ENCODE measurements around the gene EPHA10.

Gene EPHA10

DNA sequence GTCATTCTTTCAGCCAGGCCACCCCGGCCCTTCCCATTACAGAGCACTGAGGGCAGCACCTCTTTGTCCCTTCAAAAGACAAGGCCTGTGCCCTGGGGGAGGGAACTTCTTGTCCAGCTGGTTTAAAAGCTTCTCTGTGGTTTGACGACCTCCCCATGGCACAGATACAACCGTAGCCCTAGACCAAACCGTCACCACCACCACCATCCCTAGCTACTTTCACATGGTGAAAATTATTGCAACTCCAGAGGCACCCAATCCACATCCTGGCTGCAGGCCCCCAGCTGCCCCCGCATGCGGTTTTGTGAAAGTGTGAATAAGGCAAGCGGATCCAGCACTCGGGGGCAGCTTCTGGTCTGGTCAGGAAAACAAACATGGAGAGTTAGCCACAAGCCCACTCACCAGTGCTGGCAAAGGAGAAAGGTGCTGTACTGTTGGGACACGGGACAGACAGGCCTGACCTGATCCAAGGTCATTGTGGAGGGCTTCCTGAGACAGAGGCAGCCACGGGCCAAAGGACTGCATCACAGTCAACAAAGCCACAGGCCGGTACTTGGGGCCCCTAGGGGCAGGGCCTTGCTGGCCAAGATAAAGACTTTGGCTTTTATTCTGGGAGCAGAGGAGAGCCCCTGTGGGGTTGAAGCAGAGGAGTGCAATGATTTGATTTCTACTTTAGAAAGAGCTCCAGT lies 41.4 kb downstream of the EPHA10 start:
- no peak for TF ChIP-seq JUND (IDR thresholded peaks at IDR 0.05; ENCODE audit: low read depth)
- peak in 1 of 2 experiments; percentile 29 for DNase-seq (ENCODE audit: low read depth in 1 of 2, low spot score in 1 of 2)
- in situ Hi-C loops (cut with HindIII; ENCODE audit: low pct_unique_long_range_greater_than_20kb, low sequenced_read_pairs), result no loop called here

DNA sequence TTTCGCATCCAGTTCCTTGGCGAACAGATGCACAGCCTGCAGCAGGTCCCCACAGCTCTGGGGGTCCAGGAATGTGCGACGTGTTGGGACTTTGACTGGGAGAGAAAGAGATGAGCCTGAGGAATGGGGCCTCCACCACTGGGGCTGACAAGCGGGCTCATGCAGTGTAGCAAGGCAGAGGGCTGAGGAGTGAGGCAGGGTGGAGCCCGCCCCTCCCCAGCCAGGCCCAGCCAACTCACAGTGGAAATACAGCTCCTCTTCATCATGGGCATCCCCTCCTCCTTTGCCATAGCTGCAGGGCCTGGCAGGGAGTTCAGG lies 41.9 kb downstream of the EPHA10 start:
- no peak for DNase-seq (ENCODE audit: low read depth in 1 of 2, low spot score in 1 of 2)
- in situ Hi-C loops (cut with HindIII; ENCODE audit: low pct_unique_long_range_greater_than_20kb, low sequenced_read_pairs), result no loop called here
- TF ChIP-seq JUND (IDR thresholded peaks at IDR 0.05; ENCODE audit: low read depth), result no peak

DNA sequence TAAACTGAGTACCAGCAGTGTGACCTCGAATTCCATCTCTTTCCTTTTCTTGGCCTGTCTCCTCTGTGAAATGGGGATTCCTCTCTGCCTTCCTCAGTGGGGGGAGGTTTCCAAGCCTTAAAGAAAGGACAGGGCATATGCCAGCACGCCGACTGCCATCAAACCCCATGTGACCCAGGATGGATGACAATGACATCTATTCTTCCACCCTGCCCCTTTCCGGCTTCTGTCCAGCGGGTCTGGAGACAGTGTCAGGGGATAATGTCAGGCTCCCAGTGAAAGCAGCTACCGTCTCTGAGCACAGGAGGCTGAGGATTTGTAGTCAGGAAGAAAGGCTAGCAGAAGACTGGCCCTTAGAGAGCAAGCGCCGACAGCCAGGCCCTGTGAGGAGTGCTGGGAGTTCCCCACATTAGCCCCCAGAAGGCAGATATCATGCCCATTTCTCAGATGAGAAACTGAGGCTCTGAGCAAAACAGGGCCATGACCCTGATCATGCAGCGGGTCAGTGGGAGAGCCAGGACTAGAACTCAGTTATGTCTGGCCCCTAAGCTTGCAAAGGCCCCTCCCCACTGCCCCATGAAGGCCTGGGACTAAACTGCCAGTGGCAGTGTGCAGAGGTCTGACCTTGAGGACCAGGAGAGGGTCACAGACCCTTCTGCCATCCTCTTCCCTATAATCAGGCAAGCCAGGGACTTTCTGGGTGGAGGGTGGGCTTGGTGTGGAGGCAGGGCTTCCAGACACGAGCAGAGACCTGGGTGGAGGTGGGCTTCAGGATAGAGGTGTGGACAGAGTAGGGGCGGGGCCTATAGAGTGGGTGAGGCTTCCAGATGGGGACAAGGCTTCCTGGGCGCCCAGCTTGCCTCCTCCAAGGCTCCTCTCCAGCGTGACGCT lies 42.5 kb downstream of the EPHA10 start:
- in situ Hi-C loops (cut with HindIII; ENCODE audit: low pct_unique_long_range_greater_than_20kb, low sequenced_read_pairs), result no loop called here
- TF ChIP-seq JUND (IDR thresholded peaks at IDR 0.05; ENCODE audit: low read depth), result no peak
- DNase-seq (ENCODE audit: low read depth in 1 of 2, low spot score in 1 of 2), result no peak

DNA sequence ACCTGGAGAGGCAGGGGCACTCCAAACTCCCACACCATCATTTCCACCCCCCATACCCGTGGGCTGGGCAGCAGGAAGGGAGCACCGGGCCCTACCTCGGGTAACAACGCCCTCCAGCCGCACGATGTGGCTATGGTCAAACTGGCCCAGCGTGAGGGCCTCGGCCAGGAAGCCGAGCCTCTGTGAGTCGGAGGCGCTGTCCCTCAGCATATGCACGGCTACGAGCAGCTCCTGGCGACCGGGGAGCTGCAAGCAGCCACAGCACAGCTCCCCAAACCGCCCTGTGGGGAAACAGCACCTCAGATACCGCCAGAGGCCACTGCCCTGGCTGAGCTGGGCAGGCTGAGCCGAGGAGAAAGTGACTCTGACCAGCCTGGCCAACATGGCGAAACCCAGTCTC lies 43.4 kb downstream of the EPHA10 start:
- in situ Hi-C loops (cut with HindIII; ENCODE audit: low pct_unique_long_range_greater_than_20kb, low sequenced_read_pairs), result no loop called here
- DNase-seq (ENCODE audit: low read depth in 1 of 2, low spot score in 1 of 2), result no peak
- no peak for TF ChIP-seq JUND (IDR thresholded peaks at IDR 0.05; ENCODE audit: low read depth)

DNA sequence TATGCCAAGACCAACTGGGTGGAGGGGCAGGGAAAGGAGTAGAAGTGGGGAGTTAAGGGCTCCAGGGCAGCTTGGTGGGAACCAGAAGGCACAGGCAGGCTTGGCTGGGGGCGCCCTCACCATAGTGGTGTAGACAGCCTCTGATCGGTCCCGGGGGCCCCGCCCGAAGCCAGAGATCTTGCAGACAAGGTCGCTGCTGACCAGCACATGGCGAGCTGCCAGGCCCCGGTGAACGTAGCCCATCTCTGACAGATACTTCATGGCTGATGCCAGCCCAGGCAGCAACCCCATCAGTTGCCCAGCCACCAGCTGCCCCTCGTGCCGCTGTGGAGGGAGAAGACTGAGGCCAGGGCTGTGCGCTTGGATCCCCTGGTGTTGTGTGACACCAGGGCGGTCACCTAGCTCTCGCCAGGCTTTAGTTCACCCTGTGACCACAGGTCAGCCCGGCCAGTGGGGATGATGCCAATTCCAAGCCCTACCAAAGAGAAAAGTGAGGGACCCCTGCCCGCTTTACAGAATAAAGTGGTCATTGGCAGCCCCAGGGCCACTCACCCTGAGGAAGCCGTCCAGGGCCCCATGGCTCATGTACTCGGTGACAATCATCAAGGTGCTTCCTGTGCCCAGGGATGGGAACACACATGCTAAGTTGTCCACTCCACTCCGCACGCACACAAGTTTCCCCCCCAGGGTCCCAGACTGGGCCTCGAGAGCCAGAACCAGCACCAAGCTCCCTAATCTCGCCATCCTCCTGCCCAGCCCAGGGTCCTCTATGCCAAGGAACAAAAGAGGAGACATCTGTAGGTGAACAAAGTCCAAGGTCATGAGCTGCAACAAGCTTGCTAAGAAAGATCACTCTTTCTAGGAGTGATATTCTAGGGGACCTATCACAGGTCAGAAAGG lies 44.4 kb downstream of the EPHA10 start:
- in situ Hi-C loops (cut with HindIII; ENCODE audit: low pct_unique_long_range_greater_than_20kb, low sequenced_read_pairs), result no loop called here
- DNase-seq (ENCODE audit: low read depth in 1 of 2, low spot score in 1 of 2), result no peak
- TF ChIP-seq JUND (IDR thresholded peaks at IDR 0.05; ENCODE audit: low read depth), result no peak

DNA sequence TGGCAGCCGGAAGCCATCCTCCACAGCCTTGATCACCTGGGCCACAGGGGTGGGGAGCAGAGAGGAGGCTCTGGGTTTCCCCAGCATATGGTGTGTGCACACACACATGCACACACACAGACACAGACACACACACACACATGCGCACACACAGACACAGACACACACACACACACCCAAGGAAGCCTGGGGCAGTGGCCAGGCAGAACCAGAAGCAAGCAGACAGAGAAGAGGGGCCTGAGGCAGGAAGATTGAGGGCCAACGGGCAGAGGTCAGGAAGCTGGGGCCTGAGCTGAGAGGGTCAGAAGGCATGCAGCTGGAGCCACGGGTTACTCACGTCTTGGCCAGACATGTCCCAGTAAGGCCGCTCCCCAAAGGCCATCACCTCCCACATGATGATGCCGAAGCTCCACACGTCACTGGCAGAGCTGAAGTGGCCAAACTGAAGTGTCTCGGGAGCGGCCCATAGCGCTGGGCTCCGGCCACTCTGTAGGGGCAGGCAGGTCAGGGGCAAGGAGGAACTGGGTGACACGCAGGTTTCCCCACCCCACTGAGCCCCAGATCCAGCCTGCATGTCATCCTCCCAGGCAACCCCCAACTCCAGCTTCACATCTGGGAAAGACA lies 45.2 kb downstream of the EPHA10 start:
- TF ChIP-seq JUND (IDR thresholded peaks at IDR 0.05; ENCODE audit: low read depth), result no peak
- in situ Hi-C loops (cut with HindIII; ENCODE audit: low pct_unique_long_range_greater_than_20kb, low sequenced_read_pairs), result no loop called here
- DNase-seq (ENCODE audit: low read depth in 1 of 2, low spot score in 1 of 2), result no peak

DNA sequence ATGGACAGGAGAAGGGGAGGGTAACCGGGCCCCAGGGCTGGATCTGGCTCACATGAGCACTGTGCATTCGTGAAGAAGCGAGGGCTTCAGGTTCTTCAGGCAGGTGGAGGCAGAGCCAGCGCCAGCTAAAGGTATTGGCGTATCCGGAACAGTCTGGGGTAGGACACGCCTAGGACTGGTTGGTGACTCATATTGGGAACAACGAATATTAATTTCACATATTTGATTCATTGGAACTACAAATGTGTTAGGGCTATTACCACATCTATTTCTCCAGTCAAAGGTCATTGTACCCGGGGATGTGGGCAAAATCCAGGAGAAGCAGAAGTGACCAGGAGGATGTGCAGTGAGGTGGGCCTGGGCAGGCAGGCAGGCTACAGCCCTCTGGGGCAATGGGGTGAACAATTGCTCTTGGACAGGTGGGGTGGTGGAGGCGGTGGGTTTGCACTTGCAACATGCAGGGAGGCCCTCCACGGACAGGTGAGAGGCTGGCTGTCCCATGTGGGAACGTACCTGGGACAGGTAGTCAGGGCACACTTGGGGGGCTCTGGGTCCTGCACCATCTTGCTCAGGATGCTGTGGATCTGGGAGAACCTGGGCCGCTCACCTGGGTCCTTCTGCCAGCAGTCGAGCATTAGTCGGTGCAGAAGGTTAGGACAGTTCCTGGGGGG lies 45.9 kb downstream of the EPHA10 start:
- no peak for TF ChIP-seq JUND (IDR thresholded peaks at IDR 0.05; ENCODE audit: low read depth)
- DNase-seq (ENCODE audit: low read depth in 1 of 2, low spot score in 1 of 2), result no peak
- in situ Hi-C loops (cut with HindIII; ENCODE audit: low pct_unique_long_range_greater_than_20kb, low sequenced_read_pairs), result no loop called here

DNA sequence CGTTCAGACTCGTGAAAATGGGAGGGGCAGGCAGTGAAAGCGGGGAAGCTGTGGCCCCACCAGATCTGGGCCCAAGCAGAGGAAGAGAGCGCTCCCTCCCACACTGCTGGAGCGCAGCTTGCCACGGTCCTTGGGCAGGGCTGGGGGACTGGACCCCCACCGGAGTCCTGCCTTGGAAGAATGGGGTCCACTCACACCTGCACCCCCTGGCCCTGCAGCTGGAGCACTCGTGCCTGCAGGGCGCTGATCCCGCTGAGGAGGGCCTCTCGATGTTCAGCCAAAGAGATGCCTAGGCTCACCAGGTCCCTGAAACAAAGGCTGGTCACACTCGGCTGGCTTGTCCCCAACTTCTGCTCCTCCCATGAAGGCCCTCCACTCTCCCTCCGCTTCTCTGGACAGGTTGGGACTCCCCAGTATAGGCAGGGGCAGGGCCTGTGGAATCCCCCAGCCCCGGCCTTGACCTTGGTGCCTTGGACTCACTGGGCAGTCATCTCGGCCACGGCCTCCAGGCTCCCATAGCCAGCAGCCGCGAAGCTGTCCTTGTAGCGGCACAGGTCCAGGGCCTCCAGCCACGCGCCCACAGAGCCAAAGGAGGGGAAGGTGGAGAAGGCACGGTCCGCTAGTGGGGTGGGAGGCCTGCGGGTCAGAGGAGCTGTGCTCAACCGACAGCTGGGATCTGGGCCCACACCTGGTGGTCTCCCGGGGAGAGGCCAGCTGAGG lies 46.6 kb downstream of the EPHA10 start:
- TF ChIP-seq JUND (IDR thresholded peaks at IDR 0.05; ENCODE audit: low read depth), result no peak
- DNase-seq (ENCODE audit: low read depth in 1 of 2, low spot score in 1 of 2), result no peak
- in situ Hi-C loops (cut with HindIII; ENCODE audit: low pct_unique_long_range_greater_than_20kb, low sequenced_read_pairs), result no loop called here

DNA sequence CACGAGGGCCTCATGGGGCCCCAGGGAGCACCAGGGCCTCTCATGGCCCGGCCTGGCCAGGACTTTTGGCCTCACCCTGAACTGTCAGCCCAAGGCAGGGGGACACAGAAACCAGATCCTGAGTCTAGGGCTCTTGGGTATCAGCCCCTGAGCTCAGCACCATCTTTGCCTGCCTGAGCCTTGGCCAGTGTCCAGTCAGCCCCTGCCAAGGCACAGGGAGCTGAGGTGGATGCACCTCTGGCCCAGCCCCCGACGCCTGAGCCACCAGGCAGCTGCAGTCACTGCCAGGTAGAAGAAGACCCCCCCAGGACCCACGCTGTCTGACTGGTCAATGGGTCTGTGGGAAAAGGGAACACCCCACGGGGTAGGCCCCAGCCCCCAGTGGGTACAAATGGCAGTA lies 47.3 kb downstream of the EPHA10 start:
- in situ Hi-C loops (cut with HindIII; ENCODE audit: low pct_unique_long_range_greater_than_20kb, low sequenced_read_pairs), result no loop called here
- TF ChIP-seq JUND (IDR thresholded peaks at IDR 0.05; ENCODE audit: low read depth), result no peak
- DNase-seq (ENCODE audit: low read depth in 1 of 2, low spot score in 1 of 2), result no peak

DNA sequence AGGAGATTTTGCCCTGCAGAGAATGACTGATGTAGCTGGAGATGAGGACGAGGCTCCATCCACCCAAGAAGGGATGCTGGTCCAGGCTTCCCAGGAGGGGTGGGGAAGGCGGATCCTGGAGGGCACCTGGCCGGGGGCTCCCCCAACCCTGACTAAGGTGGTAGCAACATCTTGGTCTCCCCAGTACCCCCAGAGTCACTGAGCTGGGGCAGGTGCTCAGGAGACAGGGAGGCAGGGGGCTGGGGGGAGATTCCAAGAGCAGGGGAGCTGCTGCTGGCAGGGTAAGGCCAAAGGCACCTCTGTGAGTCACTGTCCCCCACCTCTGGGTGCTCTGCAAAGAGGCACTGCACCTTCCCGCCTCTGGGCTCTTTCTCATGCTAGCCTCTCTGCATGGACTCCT lies 48.6 kb downstream of the EPHA10 start:
- in situ Hi-C loops (cut with HindIII; ENCODE audit: low pct_unique_long_range_greater_than_20kb, low sequenced_read_pairs), result no loop called here
- DNase-seq (ENCODE audit: low read depth in 1 of 2, low spot score in 1 of 2), result no peak
- no peak for TF ChIP-seq JUND (IDR thresholded peaks at IDR 0.05; ENCODE audit: low read depth)

DNA sequence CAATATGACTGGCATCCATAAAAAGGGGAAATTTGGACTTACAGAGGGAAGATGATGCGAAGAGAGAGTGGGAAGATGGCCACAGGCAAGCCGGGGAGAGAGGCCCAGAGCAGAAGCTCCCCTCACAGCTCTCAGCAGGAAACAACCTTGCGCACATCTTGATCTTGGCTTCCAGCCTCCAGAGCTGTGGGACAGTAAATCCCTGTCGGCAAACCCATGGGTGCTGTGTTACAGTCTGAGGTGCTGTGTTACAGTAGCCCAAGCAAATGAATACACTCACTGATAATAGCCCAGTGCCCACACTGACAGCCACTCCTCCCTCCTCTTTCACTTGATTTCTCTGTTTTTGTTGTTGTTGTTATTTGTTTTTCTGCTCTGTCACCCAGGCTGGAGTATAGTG lies 50.2 kb downstream of the EPHA10 start:
- DNase-seq (ENCODE audit: low read depth in 1 of 2, low spot score in 1 of 2), result no peak
- in situ Hi-C loops (cut with HindIII; ENCODE audit: low pct_unique_long_range_greater_than_20kb, low sequenced_read_pairs), result no loop called here
- no peak for TF ChIP-seq JUND (IDR thresholded peaks at IDR 0.05; ENCODE audit: low read depth)
